Fibroblast of peridontal ligament (primary cell): ENCODE data around the gene ATG7.
A peak's percentile ranks its signal among the peaks of the same experiment; 100 is the strongest.
"Not testable (repeated sequence)": the region's sequence is repeated elsewhere in the genome, so short reads cannot be mapped to it uniquely, and the experiment has no call there.

Source experiments
- DNase-seq: peaks from one replicate; pipeline ENCODE4 v3.0.0-alpha.2; 2010; ENCODE audit errors: extremely low read depth

Gene ATG7

GRCh38 chr3:11250902-11251806 lies 21.0 kb upstream of the ATG7 start:
- DNase-seq = no peak

GRCh38 chr3:11251807-11252176 lies 20.4 kb upstream of the ATG7 start:
- DNase-seq = no peak

DNA sequence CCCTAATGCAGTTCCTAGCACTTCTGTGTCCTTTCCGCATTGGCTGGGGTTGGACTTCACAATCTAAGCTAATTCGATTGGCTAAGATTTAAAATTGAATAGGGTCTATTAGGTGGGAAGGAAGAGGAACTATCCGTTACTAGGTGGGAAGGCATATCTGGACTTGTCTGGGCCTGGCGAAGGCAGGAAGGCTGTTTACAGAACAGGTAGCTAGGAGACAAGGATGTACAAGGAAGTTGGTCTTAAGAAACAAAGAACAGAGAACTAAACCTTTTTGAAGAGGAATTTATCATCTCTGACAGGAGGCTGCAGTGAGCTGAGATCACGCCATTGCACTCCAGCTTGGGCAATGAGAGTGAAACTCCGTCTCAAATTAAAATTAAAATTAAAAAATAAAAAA lies 17.3 kb upstream of the ATG7 start:
- no peak for DNase-seq

GRCh38 chr3:11255537-11255936 lies 16.7 kb upstream of the ATG7 start:
- not testable (repeated sequence) for DNase-seq

GRCh38 chr3:11258958-11259357 lies 13.2 kb upstream of the ATG7 start:
- no peak for DNase-seq

GRCh38 chr3:11260460-11260859 lies 11.7 kb upstream of the ATG7 start:
- DNase-seq = no peak

GRCh38 chr3:11269007-11269406 lies 3.2 kb upstream of the ATG7 start:
- no peak for DNase-seq

GRCh38 chr3:11272906-11273574 lies 843 bp downstream of the ATG7 start:
- peak; percentile 25 for DNase-seq

DNA sequence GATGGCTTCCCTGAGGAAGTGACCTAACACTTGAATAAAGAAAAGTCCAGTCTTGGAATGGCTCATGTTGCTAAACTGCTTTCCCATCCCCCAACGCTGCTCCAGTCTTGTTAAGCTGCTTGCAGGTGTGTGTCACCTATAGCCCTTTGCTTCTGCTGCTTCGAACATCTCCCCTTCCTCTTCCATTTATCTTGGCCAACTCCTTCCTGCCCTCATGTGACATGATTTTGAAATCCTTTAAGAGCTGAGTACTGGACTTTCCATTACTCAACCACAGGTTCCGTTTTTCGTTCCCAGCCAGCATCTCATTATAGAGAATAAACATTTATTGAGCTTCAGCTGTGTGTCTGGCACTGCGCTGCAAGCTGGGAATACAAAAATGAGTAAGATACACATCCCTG lies 1.7 kb downstream of the ATG7 start:
- DNase-seq = no peak

DNA sequence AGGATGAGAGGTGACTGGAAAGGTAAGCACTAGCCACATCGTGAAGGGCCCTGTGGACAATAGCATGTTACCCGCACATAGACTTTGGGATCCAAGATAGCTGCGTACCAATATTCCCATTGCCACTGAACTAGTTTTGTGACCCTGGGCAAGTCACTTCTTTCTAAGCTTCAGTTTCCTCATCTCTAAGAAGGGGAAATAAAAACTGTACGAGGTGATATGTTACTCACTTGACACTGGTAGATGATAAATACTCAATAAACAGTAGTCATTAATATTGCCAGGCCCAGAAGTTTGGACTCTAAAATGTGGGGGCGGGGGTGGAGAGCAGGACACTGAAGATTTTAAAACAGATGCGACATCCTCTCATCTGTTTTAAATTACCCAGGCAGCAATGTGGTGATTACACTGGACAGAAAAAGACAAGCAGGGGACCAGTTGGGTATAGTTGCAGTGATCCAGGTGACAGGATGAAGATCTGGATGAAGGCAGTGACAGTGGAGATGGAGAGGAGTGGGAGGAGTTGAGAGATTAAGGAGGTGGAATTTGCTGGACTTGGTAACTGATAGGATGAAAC lies 2.5 kb downstream of the ATG7 start:
- DNase-seq = no peak

DNA sequence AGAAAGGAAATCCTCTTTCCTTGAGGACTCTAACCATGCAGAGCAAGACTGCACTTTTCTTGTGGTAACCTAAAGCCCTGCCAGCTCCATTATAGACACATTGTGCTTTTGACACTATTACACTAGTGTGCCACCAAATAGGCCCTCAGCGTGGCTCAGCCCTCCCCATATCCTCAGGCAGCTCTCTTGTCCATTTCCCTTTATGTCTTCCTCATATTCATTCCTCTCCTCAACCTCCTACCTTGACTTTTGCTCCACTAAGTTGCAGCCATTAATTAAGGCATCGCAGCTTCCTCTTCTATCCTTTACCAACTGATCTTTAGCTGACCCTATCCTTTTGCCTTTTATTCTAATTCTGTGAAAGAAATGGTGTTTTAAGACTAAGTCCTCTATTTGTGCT lies 3.7 kb downstream of the ATG7 start:
- DNase-seq = no peak

DNA sequence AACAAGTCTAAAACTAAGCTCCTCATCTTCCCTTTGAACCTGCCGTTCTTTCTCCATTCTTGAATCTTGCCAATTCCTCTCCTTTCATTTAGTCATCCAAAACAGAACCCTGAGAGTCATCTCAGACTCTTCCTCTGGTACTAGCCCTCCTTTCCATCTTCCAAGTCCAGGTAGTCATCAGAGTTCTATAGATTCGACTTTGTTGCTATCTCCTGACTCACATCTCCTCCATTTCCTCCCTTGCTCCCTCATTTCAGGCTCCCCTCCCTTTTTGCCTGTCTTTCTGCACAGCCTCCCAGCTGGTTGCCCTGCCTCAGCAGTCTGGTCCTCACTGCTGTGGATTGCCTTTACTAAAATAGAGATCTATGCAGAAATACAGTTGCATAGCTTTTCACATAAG lies 4.7 kb downstream of the ATG7 start:
- DNase-seq = no peak

DNA sequence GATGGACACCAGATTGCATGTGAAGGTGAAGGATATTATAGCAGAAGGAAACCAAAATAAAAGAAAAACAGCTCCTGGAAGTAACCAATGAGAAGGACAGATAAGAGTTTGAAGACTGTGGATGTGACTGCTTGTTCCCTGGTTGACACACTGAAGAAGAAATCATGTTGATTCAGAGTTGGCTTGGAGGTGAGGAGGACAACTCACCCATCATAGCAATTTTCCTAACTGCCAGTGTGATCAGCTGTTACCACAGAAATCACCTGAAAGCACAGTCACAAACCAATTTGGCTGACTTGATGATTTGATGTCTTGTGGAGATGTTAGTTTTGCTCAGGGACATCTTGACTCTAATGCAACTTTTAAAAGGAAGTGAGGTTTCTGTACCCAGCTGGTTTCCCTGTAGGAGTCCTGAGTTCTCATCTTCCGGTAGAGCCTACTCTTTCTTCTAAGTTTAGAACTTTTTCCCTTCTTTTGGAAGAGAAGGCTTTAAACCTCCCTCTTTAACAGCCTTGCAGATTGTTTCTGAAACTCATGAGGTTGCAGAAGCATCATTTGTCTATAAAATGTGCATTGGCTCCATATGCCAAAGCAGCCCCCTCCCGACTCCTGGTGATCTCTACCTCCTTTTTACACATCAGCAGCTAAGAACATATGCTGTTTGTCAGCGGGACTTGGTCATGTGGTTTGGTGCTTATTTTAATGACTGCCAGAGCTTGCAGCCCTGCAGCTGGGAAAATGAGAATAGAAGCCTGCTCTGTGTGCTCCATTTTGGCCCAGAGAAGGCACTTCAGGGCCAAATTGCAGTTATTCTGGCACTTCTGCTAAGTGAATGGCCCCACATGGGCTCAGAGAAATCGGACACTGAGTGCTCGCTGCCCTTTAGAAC lies 10.3 kb downstream of the ATG7 start:
- peak; percentile 60 for DNase-seq

- no peak for DNase-seq
Observed at GRCh38 chr3:11283139-11283475, 10.9 kb downstream of the ATG7 start.

- no peak for DNase-seq
Observed at GRCh38 chr3:11284011-11284410, 11.8 kb downstream of the ATG7 start.

DNA sequence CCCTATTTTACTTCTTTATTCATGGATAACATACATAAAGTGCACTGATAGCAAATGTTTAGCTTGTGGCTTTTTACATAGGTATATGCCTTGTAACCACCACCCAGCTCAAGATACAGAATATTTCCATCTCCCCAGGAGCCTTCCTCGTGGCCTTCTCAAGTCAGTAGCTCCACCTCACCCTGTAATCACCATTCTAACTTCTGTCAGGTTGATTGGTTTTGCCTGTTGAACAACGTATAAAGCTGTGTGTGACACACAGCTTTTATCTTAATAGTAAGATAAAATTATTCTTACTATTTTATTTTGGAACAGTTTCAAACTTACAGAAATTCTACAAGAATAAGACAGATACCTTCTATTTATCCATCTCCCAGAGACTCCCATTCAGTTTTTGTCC lies 13.3 kb downstream of the ATG7 start:
- no peak for DNase-seq

DNA sequence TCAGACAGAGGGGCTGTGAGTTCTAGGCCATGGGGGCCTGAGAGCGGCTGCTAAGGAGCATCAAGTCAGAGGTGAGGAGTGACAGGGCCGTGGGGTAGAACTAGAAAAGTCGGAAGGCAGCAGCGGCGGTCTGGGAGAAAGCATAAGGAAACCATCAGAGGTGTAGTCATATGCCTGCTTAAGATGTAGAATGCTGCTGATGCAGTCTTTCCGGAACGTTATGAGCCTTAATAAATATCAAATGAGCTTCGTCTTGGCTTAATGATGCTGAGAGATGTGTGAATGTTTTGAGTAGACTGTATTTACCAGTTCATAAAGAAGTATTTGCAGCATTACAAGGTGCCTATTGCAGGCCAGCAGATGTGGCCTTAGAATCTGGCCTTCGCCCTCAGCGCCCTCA lies 15.2 kb downstream of the ATG7 start:
- DNase-seq = no peak

DNA sequence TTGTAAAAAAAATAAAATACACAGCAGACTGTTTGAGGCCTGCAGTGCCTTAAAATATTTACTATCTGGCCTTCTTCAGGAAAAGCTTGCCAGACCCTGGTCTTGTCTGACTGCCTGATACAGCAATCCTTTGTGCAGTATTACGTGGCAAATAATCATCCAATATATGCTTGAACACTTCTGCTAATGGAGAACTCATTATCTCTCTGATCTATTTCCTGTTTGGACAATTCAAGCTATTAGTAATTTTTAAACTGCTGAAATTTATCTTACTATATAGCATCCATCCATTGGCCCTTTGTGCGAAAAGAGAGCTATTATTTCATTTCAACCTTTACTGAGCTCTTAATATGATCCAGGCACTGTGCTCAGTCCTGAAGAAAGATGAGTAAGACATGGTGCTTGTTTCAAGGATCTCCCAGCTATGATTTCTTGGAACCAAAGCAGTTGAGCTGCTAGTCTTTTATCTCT lies 15.9 kb downstream of the ATG7 start:
- DNase-seq = peak; percentile 54

- DNase-seq = peak; percentile 90
Observed at GRCh38 chr3:11288786-11289637, 16.8 kb downstream of the ATG7 start.

DNA sequence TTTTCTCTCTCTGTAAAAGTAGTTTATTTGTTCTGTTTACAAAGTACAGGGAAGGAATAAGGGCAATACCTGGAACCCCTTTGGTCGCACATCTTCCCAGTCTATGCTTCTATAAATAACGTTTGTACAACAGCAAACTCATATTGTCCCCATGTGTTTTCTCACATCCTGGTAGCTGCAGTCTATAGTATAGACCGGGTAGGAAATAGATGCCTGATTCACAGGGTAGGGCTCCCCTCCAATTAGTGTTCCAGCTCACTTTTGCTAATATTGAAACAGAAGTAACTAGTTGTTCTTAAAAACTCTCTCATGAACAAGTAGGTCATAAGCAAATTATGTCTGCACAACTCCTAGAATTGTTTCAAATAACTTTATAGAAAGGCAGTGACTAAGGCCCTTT lies 17.7 kb downstream of the ATG7 start:
- no peak for DNase-seq
